GM18951 (cell line): ENCODE results near the gene SPRY1.

Source experiments
- POLR2A ChIP-seq: IDR thresholded peaks from 4 replicates; pipeline ENCODE4 v1.6.1; 2011; ENCODE audit warnings: mild to moderate bottlenecking; ENCODE audit not compliant: insufficient read length, insufficient read depth; ENCODE audit errors: extremely low read depth
- in situ Hi-C: fragments of 300-500 bp; cut with MboI; formaldehyde crosslinking; loops from one replicate; pipeline ENCODE4 v1.12.0; 2022; ENCODE audit warnings: low sequenced_read_pairs, mixed read lengths, inconsistent platforms; ENCODE audit not compliant: unreplicated experiment

Gene SPRY1

DNA sequence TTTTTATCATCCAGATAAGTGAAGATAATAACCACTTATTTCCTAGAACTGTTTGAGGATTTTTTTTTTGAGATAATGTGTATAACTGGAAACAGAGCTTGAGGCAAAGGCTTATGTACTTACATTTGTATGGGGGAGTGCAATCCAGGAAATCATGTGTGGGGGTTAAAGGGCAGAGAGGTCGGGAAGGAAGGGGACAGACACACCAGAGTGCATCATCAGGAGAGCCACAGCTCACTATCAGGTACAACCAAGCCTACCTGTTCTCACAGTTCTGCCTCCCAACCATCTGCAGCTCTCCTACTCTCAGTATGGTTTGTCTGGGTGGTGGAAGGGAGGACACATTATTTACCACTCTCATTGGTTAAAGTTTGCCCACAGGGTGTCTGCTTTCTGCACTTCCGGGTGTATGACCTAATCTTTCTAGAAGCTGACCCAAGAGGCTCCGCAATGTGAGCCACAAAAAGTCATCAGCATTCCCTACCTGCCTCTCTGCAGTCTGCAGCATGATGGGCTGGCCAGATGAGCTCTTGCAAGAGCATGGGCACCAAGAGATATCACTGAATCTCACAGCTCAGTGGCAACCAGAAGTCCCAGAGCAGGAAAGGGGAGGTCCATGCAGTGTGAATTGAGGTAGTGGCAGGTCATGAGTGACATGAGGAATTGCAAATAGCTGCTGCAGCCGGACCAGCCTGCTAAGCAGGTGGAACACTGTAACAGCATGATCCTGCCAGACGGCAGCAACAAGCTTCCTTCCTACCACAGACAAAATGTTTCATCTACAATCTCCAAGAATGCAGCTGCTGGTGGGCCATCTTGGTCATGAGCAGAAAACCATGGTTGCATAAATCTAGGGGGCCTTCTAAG is 36.9 kb upstream of the SPRY1 start:
- no peak for TF ChIP-seq POLR2A
- in situ Hi-C loops: no loop called here

DNA sequence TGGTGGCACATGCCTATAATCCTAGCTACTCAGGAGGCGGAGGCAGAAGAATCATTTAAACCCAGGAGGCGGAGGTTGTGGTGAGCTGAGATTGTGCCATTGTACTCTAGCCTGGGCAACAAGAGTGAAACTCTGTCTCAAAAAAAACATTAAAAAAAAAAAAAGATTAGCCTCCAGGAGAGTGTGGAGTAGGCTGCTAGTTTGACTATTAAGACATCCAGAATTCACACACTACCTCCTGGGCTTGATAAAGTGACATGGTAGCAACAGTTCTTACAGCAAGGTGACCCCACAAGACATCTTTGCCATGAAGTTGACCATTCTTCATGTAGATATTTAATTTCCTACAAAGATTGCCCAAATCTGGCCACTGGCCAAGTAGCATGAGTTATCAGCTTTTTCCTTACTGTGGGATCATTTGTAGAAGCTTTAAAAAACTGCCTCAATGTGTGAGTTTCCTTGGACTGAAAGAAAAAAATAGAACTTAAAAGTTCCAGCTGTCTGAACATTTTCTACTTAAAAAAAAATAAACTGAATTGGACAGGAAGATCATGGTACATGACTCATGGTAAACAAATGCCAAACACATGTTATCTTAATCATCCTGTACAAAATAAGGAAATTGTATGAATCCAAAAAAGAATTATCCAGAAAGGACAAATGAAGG is 35.3 kb upstream of the SPRY1 start:
- TF ChIP-seq POLR2A: no peak
- in situ Hi-C loops: no loop called here

DNA sequence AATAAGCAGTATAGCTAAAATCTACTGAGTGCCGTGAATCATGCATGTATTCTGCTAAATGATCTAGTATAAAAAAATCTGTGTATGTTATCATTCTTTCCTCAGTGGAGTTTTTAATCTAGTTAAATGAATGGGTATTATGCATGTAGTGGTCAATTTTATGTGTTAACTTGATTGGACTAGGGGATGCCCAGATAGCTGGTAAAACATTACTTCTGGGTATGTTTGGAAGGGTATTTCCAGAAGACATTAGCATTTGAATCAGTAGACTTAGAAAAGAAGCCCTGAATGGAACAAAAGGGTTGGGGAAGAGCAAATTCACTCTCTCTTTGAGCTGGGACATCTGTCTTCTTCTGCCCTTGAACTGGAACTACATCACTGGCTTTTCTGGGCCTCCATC is 34.5 kb upstream of the SPRY1 start:
- in situ Hi-C loops: no loop called here
- no peak for TF ChIP-seq POLR2A

DNA sequence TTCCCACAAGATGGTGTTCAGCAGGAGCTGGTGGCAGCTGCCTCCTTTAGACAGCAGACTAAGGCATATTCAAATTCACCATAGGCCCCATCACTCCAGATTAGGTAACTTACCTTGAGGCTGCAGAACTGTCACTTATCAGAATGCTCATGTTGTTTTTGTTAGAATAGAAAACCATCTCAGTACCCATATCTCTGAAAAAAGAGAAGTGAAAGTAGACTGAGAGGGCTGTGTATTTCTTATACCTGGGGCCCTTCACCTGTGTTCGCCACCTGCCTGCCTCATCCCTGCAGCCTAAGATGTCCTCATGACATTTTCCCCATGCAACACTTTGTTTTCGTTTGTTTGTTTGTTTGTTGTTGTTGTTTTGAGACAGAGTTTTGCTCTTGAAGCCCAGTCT is 32.9 kb upstream of the SPRY1 start:
- no peak for TF ChIP-seq POLR2A
- in situ Hi-C loops: no loop called here

DNA sequence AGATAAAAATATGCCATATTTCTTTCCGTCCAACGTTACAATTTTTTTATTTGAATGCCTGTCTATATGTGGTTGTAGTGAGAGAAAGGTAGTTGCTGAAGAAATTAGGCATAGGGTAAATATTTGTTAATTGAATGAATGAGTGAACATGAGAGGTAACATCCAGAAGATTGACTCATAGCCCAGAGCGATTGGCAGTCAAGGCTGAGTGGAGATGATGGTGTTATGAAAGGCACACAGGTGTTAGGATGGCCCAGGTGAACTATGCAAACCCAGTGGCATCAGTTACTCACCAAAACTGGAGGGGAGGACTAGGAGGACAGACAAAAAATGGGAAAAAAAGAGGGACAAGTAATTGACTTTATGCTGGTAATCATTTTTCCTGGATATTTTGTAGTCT is 31.7 kb upstream of the SPRY1 start:
- in situ Hi-C loops: no loop called here
- TF ChIP-seq POLR2A: no peak

DNA sequence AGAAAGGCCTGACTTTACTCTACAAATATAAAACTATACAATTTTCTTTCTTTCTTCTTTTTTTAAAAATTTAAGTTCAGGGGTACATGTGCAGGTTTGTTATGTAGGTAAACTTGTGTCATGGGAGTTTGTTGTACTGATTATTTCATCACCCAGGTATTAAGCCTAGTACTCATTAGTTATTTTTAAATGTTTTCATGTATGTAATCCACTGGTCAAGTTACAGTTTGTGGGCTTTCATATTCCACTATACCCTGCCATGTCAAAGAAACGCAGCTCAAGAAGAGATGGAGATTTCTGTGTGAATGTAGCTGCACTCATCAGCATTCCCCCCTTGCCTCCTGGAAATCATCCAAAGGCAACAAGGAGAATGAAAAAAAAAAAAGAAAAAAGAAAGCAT is 31.2 kb upstream of the SPRY1 start:
- no peak for TF ChIP-seq POLR2A
- in situ Hi-C loops: no loop called here

DNA sequence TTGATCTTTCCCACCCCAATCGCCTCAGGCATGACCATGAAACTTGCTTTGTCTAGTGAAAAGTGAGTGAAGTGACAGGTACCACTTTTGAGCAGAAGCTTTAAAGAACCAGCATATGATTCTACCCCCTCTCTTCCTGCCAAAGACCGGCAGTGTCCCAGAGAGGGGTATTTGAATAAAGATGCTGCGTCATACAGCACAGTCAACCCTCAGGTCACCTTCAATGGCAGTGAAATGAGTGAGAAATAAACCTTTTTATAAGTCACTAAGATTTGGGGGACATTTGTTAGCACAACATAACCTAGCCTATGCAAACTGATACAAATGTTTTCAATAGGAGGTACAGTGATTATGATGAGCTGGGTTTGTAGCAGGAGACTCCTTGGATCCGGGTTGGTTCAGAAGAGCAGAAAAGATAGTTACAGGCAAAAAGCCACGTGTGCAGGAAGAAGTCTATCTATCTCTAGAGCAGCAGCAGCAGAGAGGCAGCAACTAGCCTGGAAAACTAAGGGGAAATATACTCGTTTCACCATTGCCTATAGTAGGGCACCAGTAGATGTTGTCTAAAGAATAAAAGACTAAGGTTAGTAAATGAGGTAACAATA is 30.3 kb upstream of the SPRY1 start:
- no peak for TF ChIP-seq POLR2A
- in situ Hi-C loops: no loop called here

DNA sequence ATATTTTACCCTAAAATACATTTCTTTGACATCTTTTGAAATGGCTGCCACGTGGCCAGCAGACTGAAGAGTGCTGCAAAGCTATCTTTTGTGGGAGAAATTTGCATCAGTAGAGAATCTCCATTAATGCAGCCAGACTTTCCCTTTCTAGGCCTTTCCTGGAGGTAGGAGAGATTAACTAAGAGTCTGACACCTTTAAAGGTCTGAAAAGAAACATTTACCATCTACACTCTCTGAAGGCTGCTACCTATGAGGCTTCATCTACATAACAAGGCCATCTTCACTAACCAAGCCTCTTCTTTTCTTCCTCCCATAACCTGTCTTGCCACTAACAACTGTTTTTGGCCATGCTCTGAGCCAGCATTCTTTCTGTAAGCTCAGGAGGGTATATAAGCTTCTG is 17.8 kb upstream of the SPRY1 start:
- in situ Hi-C loops: no loop called here
- TF ChIP-seq POLR2A: no peak

DNA sequence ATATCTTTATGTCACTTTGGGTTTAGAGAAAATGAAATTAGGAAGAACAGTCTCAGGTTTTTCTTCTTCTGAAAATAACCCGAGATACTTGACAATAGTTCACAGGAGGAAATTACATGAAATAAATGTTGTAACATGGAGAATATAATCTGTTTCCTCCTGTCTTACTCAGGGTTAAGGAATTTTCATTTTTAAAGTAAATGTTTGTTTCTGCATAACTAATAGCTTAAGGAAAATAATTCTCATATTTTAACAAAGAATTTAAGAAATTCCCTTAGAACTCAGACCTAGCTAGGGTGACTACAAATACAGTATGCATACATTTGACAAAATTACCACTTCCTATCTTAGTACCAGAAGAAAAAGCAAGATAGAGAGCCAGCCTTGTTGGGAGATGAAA is 17.2 kb upstream of the SPRY1 start:
- in situ Hi-C loops: no loop called here
- no peak for TF ChIP-seq POLR2A

DNA sequence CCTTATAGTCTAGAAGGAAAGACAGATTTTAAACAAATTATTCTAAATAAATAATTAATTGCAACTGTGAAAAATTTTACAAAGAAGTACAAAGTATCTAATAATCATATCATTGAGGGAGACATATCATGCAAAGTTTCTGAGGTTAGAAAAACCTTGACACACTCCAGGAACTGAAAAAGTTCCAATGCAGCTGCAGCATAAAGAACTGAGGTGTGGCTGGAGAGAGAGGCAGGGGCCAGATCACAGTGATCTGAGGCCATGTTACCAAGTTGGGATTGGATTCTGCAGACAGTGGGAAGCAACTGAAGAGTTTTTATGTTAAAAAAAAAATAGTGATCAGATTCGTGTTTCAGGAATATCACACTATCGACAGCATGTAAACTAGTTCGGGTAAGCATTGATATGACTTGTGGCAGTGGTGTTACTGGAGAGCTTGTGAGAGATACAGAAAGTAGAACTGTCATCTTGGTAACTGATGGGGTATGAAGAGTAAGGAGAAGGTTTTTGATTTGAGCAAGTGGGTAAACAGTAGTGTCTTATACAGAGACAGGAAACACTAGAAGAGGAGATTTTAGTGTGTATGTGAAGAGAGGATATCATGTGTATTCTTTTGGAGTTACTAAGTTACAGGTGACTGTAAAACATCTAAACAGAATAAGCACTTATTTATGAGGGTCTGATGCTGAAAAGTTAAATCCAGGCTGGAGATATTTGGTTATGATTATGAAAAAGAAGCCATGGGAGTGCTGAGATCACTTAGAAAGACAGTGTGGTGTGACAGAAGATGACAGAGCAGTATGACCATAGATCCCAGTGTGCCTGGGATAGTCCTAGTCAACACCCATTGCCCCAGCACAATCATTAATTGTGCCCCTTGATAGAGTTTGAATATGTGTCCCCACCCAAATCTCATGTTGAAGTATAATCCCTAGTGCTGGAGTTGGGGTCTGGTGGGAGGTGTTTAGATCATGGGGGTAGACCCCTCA is 15.6 kb upstream of the SPRY1 start:
- in situ Hi-C loops: no loop called here
- no peak for TF ChIP-seq POLR2A

DNA sequence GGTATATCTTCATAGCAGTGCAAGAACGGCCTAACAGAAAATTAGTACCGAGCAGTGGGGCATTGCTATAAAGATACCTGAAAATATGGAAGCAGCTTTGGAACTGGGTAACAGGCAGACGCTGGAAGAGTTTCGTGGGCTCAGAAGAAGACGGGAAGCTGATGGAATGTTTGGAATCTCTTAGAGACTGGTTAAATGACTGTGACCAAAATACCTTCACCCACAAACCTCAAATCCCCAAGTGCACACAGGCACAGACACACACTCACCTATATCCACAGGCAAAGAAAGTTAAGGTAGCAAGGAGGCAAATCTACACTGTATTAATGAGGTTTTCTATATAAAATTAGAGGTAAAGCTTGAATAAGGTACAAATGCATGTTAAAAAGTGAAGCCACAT is 14.6 kb upstream of the SPRY1 start:
- TF ChIP-seq POLR2A: no peak
- in situ Hi-C loops: no loop called here

DNA sequence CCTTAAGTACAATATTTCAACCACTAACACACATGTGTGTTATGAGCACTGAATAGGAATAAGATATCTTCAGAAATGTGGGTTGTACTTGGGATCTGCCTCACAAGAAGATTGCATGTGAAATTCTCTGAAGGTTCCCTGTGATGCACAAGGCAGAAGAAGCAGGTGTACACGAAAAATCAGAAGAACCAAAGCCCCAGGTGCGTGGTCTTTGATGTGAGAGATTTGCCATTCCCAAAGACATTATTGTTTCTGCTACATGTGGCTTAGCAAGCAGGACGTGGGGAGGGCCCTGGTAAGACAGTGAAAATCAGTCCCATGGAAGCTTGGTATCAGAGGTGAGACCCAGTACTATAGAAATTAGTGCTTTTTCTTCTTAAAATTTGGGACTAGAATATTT is 13.0 kb upstream of the SPRY1 start:
- in situ Hi-C loops: no loop called here

DNA sequence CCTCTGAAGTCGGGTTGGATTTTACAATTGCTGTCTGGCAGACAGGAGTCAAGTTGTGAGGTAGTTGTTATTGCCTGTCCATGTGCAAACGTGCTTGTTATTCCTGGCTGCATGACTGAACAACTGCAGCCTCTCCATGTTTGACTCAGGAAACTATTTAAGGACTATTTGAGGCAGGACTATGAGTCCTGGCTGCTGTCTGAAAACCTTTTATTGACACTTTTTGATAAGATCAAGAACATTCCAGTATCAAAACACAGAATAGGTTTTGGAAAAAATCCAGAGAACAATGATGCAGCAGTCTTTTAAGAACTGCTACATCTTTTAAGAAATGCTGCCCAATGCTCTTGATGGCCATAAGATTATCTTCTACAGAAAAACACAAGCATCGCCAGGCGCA is 10.0 kb upstream of the SPRY1 start:
- TF ChIP-seq POLR2A: no peak
- in situ Hi-C loops: no loop called here

More for the DNA sequence above, 13.0 kb upstream of the SPRY1 start:
- TF ChIP-seq POLR2A: no peak
